GM12874 (cell line): ENCODE data around the gene FBXW5.

Source experiments
- TF ChIP-seq, protein P1 (sequence below): IDR thresholded peaks from 2 replicates; pipeline ENCODE4 v1.5.1; 2011; ENCODE audit warnings: low read depth, mild to moderate bottlenecking, control low read depth, low read length, moderate library complexity; ENCODE audit not compliant: insufficient read depth

Gene FBXW5

DNA sequence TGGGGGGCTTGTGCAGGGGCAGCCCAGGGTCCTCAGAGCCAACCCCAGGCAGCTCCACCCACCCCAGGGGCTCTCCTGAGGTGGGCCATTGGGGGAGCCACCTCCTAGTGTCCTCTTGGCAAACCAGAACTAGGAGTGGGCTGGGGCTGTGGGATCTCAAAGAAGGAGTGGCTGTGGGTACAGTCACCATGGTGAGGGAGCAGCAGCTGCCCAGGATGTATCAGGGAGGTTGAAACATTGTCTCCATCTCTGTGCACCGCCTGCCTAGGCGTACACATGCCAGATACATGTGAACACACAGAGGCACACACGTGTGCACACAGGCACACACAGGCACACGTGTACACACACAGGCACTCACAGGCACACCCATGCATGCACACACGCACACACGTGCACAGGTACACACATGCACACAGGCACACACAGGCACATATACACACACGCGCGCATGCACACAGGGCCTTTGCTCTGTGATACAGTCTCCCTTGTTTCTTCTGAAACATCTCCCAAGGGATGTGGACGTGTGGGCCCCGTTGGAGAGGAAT is 18.2 kb upstream of the FBXW5 start:
- TF ChIP-seq, protein P1, sequence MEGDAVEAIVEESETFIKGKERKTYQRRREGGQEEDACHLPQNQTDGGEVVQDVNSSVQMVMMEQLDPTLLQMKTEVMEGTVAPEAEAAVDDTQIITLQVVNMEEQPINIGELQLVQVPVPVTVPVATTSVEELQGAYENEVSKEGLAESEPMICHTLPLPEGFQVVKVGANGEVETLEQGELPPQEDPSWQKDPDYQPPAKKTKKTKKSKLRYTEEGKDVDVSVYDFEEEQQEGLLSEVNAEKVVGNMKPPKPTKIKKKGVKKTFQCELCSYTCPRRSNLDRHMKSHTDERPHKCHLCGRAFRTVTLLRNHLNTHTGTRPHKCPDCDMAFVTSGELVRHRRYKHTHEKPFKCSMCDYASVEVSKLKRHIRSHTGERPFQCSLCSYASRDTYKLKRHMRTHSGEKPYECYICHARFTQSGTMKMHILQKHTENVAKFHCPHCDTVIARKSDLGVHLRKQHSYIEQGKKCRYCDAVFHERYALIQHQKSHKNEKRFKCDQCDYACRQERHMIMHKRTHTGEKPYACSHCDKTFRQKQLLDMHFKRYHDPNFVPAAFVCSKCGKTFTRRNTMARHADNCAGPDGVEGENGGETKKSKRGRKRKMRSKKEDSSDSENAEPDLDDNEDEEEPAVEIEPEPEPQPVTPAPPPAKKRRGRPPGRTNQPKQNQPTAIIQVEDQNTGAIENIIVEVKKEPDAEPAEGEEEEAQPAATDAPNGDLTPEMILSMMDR = no peak

DNA sequence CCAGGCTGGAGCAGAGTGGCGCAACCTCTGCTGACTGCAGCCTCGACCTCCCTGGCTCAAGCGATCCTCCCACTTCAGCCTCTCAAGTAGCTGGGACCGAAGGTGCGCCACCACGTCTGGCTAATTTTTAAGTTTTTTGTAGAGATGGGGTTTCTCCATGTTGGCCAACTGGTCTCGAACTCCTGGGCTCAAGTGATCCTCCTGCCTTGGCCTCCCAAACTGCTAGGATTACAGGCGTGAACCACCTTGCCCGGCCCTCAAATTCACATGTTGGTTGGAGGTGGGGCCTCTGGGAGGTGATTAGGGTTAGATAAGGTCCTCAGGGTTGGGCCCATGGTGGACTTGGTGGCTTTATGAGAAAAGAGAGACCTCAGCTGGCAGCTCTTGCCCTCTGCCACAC is 17.6 kb upstream of the FBXW5 start:
- TF ChIP-seq, protein P1 = no peak

DNA sequence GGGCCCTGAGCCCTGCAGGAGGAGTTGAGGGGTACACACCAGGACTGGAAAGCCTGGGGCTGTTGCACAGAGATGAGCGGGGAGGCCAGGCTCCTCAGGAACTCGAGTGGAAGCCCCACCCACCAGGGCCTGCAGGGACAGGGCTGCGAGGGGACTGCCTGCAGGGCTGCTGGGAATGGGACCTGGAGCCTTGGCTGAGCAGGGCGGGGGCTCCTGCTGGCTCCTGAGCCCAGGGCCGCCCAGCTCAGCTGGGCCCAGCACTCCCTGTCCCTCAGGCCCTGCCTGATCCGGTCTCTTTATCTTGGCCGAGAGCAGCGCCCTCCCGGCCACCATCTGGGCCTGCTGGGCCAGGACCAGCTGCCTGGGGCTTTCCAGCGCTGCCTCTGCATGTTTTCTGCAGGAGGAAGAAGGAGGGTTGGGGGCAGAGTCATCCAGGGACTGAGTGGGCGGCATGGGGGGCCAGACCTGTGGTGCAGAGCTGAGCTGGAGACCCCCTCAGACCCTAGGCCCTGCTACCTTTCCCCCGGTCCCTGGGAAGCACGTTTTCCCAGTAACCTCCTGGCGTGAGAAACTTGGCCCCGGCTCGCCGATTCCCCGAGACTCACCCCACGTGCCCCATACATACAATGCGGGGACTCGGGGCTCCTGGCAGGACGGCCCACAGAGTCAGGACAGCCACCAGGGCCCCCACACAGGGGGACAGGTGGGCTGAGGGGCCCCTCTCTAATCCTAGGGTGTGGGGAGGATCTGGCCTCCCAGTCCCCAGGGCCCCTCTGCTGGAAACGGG is 16.9 kb upstream of the FBXW5 start:
- TF ChIP-seq, protein P1 = no peak

DNA sequence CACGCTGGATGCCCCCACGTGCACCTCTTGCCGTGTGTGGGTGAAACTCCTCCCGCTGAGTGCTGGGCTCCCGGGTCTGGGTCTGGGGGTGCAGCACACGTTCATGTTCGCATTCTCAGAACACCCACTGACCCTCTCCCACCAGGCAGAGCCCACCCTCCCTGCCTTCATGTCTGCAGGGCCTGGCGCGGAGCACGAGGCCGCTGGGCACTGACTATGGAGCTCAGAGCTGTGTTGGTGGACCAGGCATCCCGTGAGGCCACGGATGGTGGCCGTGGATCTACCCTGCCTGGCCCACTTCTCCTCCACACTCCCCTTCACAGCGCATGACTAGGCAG is 16.4 kb upstream of the FBXW5 start:
- TF ChIP-seq, protein P1 = no peak

DNA sequence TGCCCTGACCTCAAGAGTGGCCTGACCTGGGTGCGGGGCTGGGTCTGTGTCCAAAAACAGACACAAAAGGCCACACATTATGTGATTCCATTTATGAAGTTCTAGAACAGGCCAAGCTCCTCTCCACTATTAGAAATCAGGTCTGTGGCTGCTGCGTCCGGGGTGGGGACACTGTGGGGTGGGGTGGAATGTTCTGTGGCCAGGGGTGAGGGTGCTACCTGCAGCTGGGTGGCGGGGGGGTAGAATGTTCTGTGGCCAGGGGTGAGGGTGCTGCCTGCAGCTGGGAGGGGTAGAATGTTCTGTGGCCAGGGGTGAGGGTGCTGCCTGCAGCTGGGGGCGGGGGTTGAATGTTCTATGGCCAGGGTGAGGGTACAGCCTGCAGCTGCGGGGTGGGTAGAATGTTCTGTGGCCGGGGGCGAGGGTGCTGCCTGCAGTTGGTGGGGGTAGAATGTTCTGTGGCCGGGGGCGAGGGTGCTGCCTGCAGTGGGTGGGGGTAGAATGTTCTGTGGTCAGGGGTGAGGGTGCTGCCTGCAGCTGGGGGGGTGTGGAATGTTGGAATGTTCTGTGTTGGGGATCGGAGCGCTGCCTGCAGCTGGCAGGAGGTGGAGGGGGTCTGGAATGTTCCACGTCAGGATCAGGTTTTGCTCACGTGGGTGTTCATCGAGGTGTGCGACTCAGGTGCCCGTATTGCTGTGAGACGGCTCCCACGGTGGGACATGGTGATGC is 15.8 kb upstream of the FBXW5 start:
- TF ChIP-seq, protein P1 = no peak

DNA sequence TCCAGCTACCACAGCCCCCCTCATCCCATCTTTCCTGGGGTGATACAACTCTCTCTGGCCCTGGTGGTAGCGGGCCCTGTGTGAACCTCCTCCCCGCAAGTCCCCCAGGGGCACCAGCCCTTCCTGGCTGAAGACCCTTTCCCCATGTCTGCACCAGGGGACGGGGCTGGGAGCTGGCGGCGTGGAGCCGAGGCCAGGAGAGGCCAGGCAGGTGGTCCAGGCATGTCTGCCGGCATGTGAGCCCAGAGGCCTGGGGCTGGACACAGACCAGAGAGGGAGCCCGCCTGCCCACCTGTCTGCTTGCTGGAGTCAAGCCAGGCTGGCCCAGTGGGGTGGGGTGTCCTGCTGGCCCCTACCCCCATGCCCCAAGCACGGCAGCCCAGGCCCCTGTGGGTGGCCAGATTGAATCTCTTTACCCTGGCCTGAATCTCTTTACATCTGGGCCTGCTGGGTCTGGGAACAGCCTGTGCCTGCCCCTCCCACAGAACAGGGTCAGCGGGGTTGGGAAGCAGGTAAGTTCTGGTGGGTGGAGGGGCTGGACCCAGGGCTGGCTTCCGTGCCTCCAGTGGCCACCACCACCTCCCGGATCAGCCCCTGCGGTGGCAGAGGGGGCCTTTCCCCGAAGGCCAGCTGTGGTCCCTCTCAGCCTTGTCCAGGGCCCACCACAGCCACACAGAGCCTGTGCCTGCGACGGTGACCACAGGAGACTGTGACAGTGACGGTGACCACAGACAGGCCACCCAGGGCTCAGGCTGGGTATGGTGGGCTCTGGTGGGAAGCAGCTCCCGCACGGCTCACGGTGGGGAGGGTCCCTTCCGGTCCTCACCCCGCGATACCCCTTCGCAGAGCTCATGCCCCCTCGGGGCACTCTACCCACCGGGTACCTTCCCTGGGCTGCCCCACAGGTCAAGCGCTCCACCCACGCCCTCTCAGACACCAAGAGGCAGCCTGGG is 14.6 kb upstream of the FBXW5 start:
- TF ChIP-seq, protein P1 = no peak

DNA sequence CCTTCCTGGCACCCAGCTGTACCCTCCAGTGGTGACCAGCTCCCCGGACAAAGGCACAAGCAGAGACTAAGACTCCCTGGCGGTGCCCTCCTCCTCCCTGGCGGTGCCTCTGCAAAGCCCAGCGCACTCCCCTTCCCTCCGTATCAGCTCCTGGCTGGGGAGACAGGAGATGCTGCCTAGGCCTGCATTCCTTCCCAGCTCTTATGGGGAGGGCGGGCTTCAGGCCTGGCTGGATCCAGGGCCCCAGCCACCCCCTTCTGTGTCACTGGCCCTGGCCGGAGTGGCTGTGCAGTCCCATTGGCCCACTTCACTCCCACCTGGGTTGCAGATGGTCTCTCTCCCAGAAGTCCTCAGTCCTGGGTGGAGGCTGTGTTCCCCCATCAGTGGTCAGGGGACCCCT is 13.9 kb upstream of the FBXW5 start:
- TF ChIP-seq, protein P1 = no peak
